HG03439 (cell line): Measurements from ENCODE around the gene ADRA2B.

Experiments
- ATAC-seq: cut with Tn5 transposase; IDR thresholded peaks from one replicate; pipeline ENCODE4 v1.9.1; 2021; ENCODE audit warnings: mild to moderate bottlenecking, moderate library complexity; ENCODE audit not compliant: unreplicated experiment

Gene ADRA2B

DNA sequence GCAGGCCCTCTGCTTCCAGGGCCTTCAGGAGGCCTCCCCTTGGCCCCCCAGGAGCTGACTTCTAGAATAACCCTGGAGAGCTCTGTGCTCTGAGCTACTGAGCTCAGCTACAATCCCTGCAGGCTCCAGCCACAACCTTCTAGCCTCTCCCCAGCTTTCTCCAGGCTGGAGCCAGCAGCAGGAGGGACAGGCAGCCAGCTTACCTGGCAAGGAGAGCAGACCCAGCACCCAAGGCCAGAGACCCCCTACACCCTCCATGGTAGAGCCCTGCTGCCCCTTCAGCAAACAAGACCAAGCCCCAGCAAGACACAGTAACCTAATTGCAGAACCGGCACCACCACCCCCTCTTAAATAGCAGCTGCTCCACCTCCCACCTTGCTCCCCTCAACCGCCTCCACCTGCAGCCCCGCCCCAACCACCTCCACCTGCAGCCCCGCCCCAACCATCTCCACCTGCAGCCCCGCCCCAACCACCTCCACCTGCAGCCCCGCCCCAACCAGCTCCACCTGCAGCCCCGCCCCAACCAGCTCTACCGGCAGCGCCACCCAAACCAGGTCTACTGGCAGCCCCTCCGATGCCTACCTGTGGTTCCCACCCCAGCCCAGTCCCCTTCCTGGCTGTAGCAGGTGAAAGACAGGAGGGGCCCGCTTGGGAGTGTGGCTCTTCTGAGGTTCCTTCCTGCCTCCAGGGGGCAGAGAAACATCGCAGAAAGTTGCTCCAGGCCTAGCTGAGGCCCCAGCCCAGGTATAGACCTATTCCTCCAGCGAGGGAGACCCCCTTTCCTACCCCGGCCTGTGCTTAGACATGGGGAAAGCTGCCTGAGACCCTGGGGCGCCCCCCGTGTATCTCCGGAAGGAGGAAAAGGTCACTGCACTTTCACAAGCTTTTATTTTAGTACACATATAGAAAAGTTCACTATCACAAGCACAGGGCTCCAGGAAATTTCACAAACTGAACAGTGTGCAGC is 22.1 kb upstream of the ADRA2B start, which contains the start of gene ASTL:
Gene ASTL (minus strand): TSS at position 324 of the 967 bp plus-strand sequence. CDS start 66 bp downstream, at position 258.
- ATAC-seq = no peak

DNA sequence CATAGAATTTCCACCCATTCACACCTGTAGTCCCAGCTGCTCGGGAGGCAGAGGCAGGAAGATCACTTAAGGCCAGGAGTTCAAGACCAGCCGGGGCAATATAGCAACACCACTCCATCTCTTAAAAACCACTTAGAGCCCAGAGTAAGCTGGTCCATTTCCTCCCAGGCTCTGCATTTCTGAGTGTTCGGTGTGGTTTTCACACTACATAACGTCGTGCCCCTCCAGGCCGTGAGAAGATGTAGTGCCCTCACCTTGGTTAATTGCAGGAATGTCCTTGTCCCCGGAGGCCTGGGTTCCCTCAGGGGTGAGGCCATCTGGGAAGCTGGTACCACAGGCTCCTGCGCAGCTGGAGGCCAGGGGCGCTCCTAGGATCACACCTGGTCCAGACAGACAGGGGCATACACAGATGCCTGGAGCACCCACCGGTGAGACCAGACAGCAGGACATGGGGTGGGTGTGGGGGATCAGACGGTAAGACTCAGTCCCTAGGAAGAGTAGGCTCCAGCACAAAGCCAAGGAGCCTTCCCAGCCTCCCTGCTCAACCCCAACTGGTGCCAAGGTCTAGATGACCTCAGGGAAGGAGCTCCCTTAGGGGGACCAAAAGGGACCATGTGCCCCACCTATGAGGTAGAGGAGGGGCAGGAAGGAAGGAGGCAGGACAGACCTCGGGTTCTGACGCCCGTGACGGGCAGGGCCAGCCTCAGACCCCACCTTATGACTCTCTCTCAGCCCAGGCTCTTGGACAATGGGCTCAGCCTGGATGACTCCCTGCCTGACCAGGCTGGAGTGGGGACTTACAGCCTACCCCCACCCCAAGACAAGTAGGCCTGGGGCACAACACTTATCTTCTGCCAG is 21.2 kb upstream of the ADRA2B start:
- no peak for ATAC-seq

DNA sequence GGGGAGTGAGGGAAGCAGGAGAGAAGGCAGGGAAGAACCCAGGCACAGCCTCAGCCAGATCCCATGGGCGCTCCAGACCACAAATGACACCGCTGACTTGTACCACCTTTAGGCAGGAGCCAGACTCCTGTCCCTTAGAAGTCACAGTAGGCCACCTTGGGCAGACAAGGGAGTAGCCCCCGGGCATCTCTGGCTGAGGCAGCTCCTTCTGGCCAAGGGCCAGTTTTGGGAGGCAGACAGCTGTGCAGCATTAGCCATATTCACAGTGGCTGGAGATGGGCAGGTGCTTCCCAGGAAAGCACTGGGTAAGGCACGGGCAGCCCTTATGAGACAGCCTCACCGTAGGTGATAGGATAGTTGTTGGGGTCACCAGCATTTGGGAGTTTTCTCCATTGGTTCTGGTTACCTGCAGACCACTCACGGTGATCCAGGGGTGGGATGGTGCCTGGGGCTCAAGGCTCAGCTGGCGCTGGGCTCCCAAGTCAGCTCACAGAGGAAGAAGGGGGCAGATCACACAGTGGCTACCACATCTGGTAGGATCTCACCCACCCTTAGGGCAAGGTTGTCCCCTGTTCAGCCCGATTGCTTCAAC is 19.9 kb upstream of the ADRA2B start:
- no peak for ATAC-seq

GRCh38 chr2:96135621-96136020 is 19.2 kb upstream of the ADRA2B start:
- no peak for ATAC-seq

GRCh38 chr2:96135171-96135570 is 18.8 kb upstream of the ADRA2B start:
- no peak for ATAC-seq

DNA sequence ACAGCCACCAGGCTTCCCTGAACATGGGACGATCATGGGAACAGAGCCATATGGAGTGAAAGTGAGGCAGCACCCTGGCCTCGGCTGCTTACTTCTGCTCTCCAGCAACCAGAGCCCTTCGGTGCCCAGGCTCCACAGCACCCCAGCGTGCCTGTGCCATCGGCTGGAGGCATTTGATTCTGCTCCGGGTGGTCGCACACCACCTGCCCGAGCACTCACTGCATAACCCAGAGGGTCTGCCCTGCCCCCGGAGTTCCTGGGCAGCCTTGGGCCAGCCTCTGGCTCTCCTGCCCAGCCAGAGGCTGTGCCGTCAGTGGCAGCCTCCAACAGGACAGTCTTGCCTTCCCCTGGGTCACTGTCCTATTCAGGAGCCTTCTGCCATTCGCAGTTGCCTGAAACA is 18.1 kb upstream of the ADRA2B start:
- no peak for ATAC-seq

- ATAC-seq = no peak
Measured at GRCh38 chr2:96131813-96132745, 15.7 kb upstream of the ADRA2B start.

DNA sequence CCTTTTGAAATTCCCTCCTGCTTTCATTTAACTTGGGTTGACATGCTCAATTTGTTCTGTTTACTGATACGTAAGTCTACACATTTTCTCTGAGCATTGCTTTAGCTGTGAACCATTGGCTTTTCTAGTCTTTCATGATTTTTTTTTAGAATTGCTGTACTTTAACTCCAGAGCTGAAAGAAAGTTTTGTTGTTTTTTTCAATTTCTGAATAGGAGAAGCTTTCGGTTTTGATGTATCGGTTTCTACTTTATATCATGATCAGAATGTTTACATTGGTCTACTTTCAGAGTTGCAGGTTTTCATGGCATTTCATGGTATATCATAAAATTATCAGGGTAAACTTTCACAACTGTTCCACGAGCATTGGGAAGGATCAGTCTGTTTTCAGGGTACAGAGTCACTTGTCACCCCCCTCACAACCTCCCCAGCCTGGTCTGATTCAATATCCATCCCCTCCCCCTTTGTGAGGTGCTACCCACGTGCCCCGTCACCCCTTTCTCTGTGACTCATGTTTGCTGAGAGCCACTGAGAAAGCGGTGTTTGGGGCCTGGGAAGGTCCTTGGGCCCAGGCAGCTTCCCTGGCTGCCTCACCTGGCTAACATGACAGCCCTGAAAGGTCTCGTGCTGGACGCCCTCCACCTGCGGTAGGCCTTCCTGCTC is 14.9 kb upstream of the ADRA2B start:
- ATAC-seq = no peak

DNA sequence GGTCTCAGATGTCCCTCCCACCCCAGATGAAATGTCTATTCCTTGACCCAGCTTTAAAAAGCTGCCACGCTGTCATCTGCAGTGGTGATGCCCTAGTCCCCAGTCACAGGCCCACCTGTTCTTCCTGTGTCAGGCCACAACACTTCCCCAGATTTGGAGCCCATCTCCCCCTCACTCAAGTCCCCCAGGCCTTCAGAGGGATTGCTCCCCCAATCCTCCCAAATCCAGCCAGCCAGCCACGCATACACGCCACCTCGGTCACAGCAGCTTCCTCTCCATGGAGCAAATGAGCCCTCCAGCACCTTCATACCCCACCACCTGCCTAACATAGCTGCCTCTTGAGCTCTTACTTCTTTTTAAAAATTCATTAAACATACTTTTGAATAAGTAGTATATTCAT is 14.1 kb upstream of the ADRA2B start:
- no peak for ATAC-seq

- no peak for ATAC-seq
Measured at GRCh38 chr2:96129528-96130120, 13.3 kb upstream of the ADRA2B start.

GRCh38 chr2:96128456-96128855 is 12.1 kb upstream of the ADRA2B start:
- no peak for ATAC-seq

DNA sequence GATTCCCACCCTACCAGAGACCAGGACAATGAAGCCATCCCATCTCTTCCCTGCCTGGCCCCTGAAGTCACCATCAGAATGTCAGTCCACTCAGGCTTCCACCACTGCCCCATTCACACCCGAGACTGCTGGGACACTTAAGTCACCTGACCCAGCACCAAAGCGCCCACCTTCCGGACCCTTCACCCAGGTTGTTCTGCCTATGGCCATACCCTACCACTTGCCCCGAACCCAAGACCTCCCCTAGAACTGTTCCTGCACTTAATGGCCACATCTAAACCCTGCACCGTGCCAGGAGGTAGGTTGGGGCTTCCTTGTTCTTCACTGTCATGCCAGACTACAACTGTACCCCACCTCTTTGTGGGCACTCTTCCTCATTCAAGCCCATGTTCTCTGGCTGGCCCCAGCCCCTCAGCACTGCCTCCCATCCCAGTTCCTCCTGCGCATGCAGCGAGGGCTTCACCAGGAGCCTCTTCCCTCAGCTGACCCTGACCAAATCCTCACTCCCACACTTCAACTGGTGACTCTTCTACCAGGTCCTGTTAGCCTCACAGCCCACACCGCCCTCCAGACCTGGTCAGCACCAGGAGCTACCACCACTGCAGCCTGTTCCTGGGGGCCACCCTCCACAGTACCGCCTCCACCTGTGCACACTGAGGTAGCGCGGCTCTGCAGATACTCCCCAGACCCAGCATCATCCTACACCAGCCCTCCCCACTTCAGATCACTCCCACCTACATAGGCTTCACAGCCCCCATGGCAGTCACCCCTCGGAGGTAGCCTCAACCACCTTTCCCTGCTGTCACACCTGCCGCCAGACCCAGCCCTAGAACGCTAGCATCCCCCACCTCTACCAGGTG is 8.3 kb upstream of the ADRA2B start:
- no peak for ATAC-seq

DNA sequence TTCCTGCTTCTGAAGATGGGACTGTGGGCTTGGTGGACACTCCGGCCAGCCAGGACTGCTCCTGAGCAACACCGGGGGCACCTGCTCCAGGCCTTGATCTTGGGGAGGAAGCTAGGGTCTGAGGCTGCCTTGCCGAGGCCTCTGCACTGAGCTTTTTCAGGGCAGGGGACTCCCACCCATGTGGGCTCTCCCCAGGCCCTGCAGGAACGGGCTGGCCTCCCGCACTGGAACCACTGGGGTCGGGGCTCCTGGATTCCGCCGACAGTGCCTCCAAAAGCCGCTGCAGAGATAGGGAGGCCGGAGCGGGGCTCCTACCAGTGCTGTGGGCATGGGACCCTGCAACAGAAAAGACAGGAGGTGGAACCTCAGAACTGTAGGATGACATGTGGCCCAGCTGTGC is 7.6 kb upstream of the ADRA2B start:
- ATAC-seq = no peak

DNA sequence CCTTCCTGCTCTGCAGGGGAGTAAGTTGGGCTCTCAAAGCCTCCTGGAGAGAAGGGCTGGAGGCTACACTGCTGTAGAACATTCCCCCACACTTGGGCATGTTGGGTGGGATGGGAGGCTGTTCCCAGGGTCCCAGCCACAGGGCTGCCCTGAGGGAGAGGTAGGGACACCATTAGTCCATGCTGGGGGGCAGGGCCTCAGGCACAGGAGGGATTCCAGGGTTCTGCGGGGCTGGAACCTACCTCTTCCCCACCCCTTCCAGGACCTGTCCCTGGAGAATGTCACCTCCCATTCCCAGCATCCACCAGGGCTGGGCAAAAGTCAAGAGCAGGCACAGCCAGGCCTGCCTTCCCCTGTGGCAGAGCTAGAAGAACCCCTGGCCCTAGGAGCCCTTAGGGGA is 6.9 kb upstream of the ADRA2B start:
- ATAC-seq = no peak

DNA sequence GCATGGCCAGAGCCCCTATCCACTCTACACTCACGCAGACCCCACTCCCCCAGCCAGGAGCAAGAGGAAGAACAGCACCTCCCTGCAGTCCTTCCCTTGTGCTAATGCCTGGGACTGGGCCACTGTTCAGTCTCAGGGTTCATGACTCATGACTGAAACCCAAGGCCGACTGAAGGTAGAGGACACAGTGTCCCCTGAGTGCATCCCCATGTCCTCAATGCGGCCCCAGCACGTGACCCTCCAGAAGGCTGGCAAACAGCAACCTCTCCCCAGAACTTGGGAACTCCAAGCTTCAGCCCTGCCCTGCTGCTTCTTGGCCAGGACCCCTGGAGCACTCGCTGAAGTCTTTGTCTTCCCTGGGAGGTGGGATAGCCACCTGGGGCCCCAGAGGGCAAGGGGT is 6.0 kb upstream of the ADRA2B start:
- ATAC-seq = no peak

DNA sequence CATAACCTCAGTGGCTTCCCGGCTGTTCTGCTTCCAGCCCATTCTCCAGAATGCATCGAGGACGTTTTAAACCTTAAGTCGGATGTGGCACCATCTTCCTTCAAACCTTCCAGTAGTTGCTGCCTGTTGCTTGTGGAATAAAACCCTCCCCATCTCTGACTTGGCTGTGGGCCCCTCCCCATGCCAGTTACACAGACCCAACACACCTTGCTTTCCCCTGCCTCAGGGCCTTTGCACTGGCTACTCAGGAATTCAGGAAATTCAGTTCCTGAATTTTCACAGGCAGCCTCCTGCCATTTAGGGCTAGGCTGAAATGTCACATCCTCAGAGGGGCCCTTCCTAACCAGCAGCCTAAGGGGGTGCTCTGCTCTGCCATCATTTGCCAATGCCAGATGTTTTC is 5.0 kb upstream of the ADRA2B start:
- ATAC-seq = no peak

DNA sequence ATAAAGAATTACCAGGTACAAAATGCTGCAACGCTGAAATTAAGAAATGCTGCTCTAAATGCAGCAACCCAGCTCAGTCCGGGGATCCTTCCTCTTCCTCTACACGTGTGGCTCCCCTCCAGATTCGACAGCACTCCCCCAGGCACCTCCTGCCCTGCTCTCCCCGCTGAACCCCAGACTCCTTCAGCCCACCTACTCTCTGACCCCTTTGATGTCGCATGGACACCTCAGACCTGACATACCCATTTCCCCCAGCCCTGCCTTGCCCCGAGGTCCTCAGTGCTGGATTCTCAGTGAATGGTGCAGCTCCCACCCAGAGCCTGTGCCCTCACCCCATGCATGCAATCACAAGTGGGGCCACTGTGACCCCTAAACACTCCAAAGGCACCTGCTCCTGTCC is 4.6 kb upstream of the ADRA2B start:
- no peak for ATAC-seq

GRCh38 chr2:96120091-96120720 is 3.8 kb upstream of the ADRA2B start:
- ATAC-seq = no peak
